Measurements from ENCODE around the gene TMEM106C. TPM values are rescaled to one million over a fixed set of nuclear protein-coding genes. Genes with fewer than 3 reads are reported as not detected.

The TMEM106C gene
- total RNA-seq, 1 experiment from 2014 or later = 48.3 TPM

GRCh38 chr12:47940773-47941474 lies 22.5 kb upstream of the TMEM106C start (continued):
- TF ChIP-seq AR (CRISPR knock-in tag; IDR thresholded peaks at IDR 0.05) (no peak), ZNF396 (CRISPR knock-in tag; IDR thresholded peaks at IDR 0.05; ENCODE audit: borderline replicate concordance) (no peak), ATF6 (CRISPR knock-in tag; IDR thresholded peaks at IDR 0.05) (no peak), RORB (CRISPR knock-in tag; IDR thresholded peaks at IDR 0.05) (no peak), JAZF1 (CRISPR knock-in tag; IDR thresholded peaks at IDR 0.05) (no peak)

DNA sequence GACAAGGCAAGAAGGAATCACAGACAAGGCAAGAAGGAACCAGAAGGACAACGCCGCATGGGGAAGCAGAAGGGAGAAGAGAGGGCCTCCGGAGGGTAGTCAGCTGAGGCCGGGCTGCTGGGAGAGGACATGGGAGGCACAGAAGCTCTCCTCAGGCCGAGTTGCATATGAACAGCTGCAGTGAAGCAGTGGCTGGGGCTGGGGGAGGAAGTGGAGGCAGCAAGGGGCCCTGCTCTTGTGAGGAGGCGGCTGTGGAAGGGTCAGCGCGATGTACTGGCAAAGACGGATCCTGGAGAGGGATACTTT lies 22.0 kb upstream of the TMEM106C start:
- Mint-ChIP-seq H3K36me3 (no peaks in the 10 kb centered on the region), H3K27ac (no peak overlapping the region), H3K9me3 (no peaks in the 10 kb centered on the region), H3K4me3 (no peak overlapping the region), H3K27me3 (ENCODE audit: low read depth) (peaks cover 28% of the 10 kb centered on the region), H3K4me1 (peaks cover 14% of the 10 kb centered on the region)
- ATAC-seq (no peak), DNase-seq (ENCODE audit: low spot score) (no peak)
- no peak for TF ChIP-seq KAT7 (CRISPR knock-in tag; IDR thresholded peaks at IDR 0.05; ENCODE audit: borderline replicate concordance)
- no peak for TF ChIP-seq EMX1 (CRISPR knock-in tag; IDR thresholded peaks at IDR 0.05)
- TF ChIP-seq MYBL2 (CRISPR knock-in tag; IDR thresholded peaks at IDR 0.05) = no peak
- ChIA-PET POLR2A (no interaction called here), CTCF (interaction anchor here (1.0 to 3.2 kb wide), 6 partner anchors 10 to 241 kb away, joined by 3 to 34 read pairs (median 8); partner anchors contain the start of genes COL2A1 and VDR)

DNA sequence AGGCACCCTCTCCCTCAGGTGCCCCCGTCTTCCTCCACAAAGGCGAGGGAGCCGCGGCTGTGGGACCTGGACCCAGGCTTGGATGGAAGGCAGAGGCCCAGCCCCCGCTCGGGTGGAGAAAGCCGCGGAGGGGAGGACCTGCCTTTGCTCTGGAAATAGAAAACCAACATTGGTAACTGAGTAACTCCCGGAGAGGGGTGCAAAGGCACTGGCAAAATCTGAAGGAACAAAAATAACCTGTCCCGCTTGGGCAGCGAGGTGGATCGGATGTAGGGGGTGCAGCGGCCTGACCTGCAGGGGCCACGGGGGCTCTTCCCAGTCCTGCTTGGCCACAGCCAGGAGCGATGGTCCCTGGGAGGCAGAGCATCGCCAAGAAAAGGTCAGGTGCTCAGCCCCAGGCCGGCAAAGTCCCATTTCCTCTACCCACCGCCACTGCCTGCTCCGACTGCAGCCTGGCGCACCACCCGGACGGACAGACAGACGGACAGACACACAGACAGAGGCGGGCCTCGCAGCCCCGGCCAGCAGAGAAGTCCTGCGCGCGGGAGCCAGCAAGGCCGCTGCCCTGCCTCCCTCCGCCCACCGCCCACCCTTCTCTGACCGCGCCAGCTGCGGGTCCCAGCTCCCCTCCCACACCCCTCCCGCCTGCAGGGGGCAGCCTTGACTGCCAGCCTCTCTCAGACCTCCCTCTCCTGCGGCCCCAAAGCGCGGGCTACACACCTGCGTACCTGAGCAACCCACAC lies 21.4 kb upstream of the TMEM106C start:
- ChIA-PET POLR2A (no interaction called here), CTCF (interaction anchor here (0.6 to 3.2 kb wide), 53 partner anchors 8 to 800 kb away, joined by 3 to 34 read pairs (median 4); partner anchors contain the start of genes ASB8, COL2A1, TMEM106C and VDR)
- H3K36me3 Mint-ChIP-seq = no peaks in the 10 kb centered on the region
- peaks cover 20% of the 10 kb centered on the region for H3K4me1 Mint-ChIP-seq
- peak; percentile 93 for ATAC-seq
- DNase-seq (ENCODE audit: low spot score) = peak; percentile 89
- no peak overlapping the region for H3K27ac Mint-ChIP-seq
- H3K27me3 Mint-ChIP-seq (ENCODE audit: low read depth) = peaks cover 32% of the 10 kb centered on the region
- H3K9me3 Mint-ChIP-seq = no peaks in the 10 kb centered on the region
- peak overlapping the region; percentile 15; the same call in 1 of the 2 replicates for H3K4me3 Mint-ChIP-seq
- no peak for TF ChIP-seq RELA (CRISPR knock-in tag; IDR thresholded peaks at IDR 0.05; ENCODE audit: borderline replicate concordance)
- TF ChIP-seq MAX (CRISPR knock-in tag; IDR thresholded peaks at IDR 0.05) = peak; percentile 58; the same call in 1 of the 2 replicates
- TF ChIP-seq, protein P1, sequence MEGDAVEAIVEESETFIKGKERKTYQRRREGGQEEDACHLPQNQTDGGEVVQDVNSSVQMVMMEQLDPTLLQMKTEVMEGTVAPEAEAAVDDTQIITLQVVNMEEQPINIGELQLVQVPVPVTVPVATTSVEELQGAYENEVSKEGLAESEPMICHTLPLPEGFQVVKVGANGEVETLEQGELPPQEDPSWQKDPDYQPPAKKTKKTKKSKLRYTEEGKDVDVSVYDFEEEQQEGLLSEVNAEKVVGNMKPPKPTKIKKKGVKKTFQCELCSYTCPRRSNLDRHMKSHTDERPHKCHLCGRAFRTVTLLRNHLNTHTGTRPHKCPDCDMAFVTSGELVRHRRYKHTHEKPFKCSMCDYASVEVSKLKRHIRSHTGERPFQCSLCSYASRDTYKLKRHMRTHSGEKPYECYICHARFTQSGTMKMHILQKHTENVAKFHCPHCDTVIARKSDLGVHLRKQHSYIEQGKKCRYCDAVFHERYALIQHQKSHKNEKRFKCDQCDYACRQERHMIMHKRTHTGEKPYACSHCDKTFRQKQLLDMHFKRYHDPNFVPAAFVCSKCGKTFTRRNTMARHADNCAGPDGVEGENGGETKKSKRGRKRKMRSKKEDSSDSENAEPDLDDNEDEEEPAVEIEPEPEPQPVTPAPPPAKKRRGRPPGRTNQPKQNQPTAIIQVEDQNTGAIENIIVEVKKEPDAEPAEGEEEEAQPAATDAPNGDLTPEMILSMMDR (IDR thresholded peaks at IDR 0.05) = peak; percentile 48
- TF ChIP-seq ATF3 (CRISPR knock-in tag; conservative IDR thresholded peaks at IDR 0.05) = no peak
- no peak for TF ChIP-seq ZNF671 (CRISPR knock-in tag; IDR thresholded peaks at IDR 0.05)
- TF ChIP-seq KAT7 (CRISPR knock-in tag; IDR thresholded peaks at IDR 0.05; ENCODE audit: borderline replicate concordance) = no peak
- no peak for TF ChIP-seq GRHL2 (CRISPR knock-in tag; IDR thresholded peaks at IDR 0.05; ENCODE audit: insufficient replicate concordance, severe bottlenecking)
- no peak for TF ChIP-seq GABPB1 (CRISPR knock-in tag; IDR thresholded peaks at IDR 0.05)
- TF ChIP-seq TCF7 (CRISPR knock-in tag; IDR thresholded peaks at IDR 0.05; ENCODE audit: low read depth) = no peak
- TF ChIP-seq, protein P2, sequence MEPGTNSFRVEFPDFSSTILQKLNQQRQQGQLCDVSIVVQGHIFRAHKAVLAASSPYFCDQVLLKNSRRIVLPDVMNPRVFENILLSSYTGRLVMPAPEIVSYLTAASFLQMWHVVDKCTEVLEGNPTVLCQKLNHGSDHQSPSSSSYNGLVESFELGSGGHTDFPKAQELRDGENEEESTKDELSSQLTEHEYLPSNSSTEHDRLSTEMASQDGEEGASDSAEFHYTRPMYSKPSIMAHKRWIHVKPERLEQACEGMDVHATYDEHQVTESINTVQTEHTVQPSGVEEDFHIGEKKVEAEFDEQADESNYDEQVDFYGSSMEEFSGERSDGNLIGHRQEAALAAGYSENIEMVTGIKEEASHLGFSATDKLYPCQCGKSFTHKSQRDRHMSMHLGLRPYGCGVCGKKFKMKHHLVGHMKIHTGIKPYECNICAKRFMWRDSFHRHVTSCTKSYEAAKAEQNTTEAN (CRISPR knock-in tag; IDR thresholded peaks at IDR 0.05) = no peak
- TF ChIP-seq, protein P3, sequence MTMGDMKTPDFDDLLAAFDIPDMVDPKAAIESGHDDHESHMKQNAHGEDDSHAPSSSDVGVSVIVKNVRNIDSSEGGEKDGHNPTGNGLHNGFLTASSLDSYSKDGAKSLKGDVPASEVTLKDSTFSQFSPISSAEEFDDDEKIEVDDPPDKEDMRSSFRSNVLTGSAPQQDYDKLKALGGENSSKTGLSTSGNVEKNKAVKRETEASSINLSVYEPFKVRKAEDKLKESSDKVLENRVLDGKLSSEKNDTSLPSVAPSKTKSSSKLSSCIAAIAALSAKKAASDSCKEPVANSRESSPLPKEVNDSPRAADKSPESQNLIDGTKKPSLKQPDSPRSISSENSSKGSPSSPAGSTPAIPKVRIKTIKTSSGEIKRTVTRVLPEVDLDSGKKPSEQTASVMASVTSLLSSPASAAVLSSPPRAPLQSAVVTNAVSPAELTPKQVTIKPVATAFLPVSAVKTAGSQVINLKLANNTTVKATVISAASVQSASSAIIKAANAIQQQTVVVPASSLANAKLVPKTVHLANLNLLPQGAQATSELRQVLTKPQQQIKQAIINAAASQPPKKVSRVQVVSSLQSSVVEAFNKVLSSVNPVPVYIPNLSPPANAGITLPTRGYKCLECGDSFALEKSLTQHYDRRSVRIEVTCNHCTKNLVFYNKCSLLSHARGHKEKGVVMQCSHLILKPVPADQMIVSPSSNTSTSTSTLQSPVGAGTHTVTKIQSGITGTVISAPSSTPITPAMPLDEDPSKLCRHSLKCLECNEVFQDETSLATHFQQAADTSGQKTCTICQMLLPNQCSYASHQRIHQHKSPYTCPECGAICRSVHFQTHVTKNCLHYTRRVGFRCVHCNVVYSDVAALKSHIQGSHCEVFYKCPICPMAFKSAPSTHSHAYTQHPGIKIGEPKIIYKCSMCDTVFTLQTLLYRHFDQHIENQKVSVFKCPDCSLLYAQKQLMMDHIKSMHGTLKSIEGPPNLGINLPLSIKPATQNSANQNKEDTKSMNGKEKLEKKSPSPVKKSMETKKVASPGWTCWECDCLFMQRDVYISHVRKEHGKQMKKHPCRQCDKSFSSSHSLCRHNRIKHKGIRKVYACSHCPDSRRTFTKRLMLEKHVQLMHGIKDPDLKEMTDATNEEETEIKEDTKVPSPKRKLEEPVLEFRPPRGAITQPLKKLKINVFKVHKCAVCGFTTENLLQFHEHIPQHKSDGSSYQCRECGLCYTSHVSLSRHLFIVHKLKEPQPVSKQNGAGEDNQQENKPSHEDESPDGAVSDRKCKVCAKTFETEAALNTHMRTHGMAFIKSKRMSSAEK (CRISPR knock-in tag; IDR thresholded peaks at IDR 0.05; ENCODE audit: borderline replicate concordance) = no peak
- no peak for TF ChIP-seq HMGA2 (CRISPR knock-in tag; IDR thresholded peaks at IDR 0.05)
